ENCODE results near the gene TICRR. TPM values are rescaled to one million over a fixed set of nuclear protein-coding genes. Genes with fewer than 3 reads are reported as not detected.

TICRR gene
- total RNA-seq, 1 donor from 2014 or later: 0.47 TPM

DNA sequence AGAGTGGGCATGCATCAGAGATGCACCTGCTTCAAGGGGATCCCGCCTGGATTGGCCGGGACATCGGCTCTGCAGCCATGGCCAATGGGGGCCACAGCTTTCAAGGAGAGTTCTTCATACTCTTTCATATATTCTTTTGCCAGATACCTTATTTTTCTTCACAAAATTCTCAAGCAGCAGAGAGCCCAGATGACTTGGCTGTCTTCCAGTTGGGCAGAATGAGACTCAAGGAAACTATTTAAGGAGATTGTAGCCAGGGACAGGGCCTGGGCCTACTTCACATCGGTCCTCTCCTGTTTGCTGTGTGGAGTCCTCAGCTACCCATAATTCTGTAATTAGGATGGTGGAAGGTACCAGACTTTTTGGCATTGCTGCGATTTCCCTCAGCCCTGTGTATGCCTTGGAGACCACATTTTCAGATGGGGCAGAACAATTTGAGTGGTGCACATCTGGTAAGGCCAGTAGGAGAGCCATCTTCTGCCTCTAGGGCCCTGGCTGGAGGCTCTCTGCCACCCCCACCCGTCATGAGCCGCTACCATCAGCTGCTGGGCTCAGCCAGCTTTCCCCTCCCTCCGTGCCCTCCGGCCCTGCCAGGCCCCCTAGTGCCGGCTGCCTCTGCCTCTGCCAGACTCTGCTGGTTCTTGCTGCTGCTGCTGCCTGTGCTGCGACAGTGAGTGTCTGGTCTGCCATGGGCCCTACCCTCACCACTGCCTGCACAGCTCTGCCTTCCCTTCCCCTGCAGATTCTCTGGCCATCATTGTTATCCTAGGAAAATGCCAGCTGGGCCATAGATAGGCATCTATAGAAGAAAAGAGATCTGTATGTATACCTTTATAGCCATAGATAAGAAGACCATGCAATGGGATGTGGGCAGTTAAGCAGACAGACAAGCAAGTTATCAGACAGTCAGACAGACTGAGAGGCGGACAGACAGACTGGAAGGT is 97.2 kb downstream of the TICRR start:
- DNase-seq (ENCODE audit: low spot score): peak; percentile 9

DNA sequence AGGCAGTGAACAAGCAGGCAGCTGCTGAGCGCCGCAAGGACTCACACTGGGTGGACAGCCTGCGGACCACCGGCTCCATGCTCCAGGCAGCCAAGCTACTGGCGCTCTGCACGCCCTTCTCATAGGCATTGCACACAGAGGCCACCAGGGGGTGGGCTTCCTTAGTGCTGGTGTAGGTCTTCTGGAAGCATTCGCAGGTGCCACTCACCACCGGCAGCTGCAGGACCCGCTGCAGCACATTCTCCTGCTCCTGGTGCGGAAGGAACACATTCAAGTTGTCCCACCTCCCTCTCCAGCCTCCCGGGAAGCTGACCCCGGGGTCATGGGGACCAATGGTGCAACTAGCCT is 97.9 kb downstream of the TICRR start:
- DNase-seq (ENCODE audit: low spot score): peak; percentile 42

DNA sequence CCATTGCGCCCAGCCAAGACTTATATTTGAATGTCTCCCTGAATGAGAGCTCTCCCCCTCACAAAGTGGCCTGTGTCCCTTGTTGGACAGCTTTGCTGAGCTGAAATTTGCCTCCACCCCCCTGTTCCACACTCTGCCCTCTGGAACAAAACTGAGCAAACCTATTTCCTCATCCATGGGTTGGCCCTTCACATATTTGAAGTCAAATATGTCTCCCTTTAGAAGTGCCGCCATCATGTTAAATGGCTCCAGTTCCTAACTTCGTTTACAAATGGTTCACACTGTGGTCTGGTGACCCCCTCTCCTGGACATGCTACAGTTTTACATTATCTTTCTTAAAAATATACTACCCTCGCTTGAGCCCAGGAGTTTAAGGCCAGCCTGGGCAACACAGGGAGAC is 99.3 kb downstream of the TICRR start:
- DNase-seq (ENCODE audit: low spot score): peak; percentile 29

DNA sequence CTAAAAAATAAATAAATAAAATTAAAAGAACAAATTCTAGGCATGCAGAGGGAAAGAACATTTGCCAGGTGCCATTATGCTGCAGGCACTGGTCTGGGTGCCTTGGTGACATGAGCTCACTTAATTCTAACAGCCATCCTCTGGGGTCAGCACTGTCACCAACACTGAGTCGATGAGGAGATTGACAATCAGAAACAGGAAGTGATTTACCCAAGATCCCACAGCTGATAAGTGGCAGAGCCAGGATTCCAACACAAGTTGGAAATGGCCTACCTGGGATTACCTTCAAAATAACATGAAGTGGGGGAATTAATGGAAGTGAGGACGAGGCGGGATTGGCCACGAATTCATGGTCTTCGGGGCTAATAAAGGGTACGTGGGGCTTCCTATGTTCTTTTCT is 100.3 kb downstream of the TICRR start:
- no peak for DNase-seq (ENCODE audit: low spot score)

DNA sequence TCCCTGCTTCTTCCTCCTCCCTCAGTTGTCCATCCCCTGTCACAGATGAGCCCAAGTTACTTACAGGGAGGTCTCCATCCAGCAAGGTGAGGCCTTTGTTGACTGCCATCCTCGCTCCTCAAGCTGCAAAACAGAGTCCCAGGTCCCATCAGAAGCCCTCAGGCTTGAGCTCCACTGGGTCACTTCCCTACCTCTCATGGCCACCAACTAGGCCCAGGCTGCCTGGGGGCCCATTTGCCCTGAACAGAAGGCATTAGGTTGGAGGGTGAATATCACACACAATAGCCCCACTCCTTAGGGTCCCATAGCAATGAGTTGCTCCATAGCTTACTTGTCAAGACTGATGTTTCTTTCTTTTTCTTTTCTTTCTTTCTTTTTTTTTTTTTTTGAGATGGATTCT is 102.1 kb downstream of the TICRR start:
- peak; percentile 17 for DNase-seq (ENCODE audit: low spot score)

Other genes starting within 250 kb of the TICRR start
- 64.8 TPM for gene POLG, start 240.6 kb upstream of the TICRR start, total RNA-seq
- gene RHCG, start 78.9 kb upstream of the TICRR start, total RNA-seq: 1.1 TPM
- gene KIF7, start 80.0 kb downstream of the TICRR start, total RNA-seq: 11.2 TPM
- 4.6 TPM for gene PLIN1, start 103.9 kb downstream of the TICRR start, total RNA-seq
- 25.2 TPM for gene PEX11A, start 115.3 kb downstream of the TICRR start, total RNA-seq
- 0.68 TPM for gene WDR93, start 115.3 kb downstream of the TICRR start, total RNA-seq
- gene MESP1, start 175.8 kb downstream of the TICRR start, total RNA-seq: 0.29 TPM
- not detected for gene MESP2, start 200.9 kb downstream of the TICRR start, total RNA-seq
- gene ANPEP, start 239.4 kb downstream of the TICRR start, total RNA-seq: 18.8 TPM

All from ureter (tissue), 1 donor.